Measurements from ENCODE around the gene NAGS.
"Not testable (repeated sequence)": the region's sequence is repeated elsewhere in the genome, so short reads cannot be mapped to it uniquely, and the experiment has no call there.

NAGS gene

GRCh38 chr17:44022246-44022645 lies 17.8 kb downstream of the NAGS start:
- H3K4me3 ChIP-seq (ENCODE audit: low read depth, low read length), result no peak overlapping the region
- TF ChIP-seq CTCF (IDR thresholded peaks at IDR 0.05; ENCODE audit: low read depth, low read length), result no peak

- TF ChIP-seq CTCF (IDR thresholded peaks at IDR 0.05; ENCODE audit: low read depth, low read length), result no peak
- H3K4me3 ChIP-seq (ENCODE audit: low read depth, low read length), result no peak overlapping the region
Measured at GRCh38 chr17:44023545-44024270, 19.3 kb downstream of the NAGS start.

- no peak overlapping the region for H3K4me3 ChIP-seq (ENCODE audit: low read depth, low read length)
- TF ChIP-seq CTCF (IDR thresholded peaks at IDR 0.05; ENCODE audit: low read depth, low read length), result no peak
Measured at GRCh38 chr17:44024271-44024663, 19.8 kb downstream of the NAGS start.

- H3K4me3 ChIP-seq (ENCODE audit: low read depth, low read length), result no peak overlapping the region
- TF ChIP-seq CTCF (IDR thresholded peaks at IDR 0.05; ENCODE audit: low read depth, low read length), result no peak
Measured at GRCh38 chr17:44024853-44025252, 20.4 kb downstream of the NAGS start.

- no peak for TF ChIP-seq CTCF (IDR thresholded peaks at IDR 0.05; ENCODE audit: low read depth, low read length)
- H3K4me3 ChIP-seq (ENCODE audit: low read depth, low read length), result no peak overlapping the region
Measured at GRCh38 chr17:44029736-44030135, 25.3 kb downstream of the NAGS start.

GRCh38 chr17:44030482-44030881 lies 26.1 kb downstream of the NAGS start:
- no peak for TF ChIP-seq CTCF (IDR thresholded peaks at IDR 0.05; ENCODE audit: low read depth, low read length)
- no peak overlapping the region for H3K4me3 ChIP-seq (ENCODE audit: low read depth, low read length)

- no peak for TF ChIP-seq CTCF (IDR thresholded peaks at IDR 0.05; ENCODE audit: low read depth, low read length)
Measured at GRCh38 chr17:44033861-44034408, 29.5 kb downstream of the NAGS start.

GRCh38 chr17:44034688-44035087 lies 30.3 kb downstream of the NAGS start:
- not testable (repeated sequence) for H3K4me3 ChIP-seq (ENCODE audit: low read depth, low read length)

More at GRCh38 chr17:44033861-44034408, 29.5 kb downstream of the NAGS start:
- no peak overlapping the region for H3K4me3 ChIP-seq (ENCODE audit: low read depth, low read length)
